ENCODE results near the gene KCNQ2. TPM values are rescaled to one million over a fixed set of nuclear protein-coding genes. Genes with fewer than 3 reads are reported as not detected.

Gene KCNQ2
- total RNA-seq (not detected), polyA plus RNA-seq (not detected)

DNA sequence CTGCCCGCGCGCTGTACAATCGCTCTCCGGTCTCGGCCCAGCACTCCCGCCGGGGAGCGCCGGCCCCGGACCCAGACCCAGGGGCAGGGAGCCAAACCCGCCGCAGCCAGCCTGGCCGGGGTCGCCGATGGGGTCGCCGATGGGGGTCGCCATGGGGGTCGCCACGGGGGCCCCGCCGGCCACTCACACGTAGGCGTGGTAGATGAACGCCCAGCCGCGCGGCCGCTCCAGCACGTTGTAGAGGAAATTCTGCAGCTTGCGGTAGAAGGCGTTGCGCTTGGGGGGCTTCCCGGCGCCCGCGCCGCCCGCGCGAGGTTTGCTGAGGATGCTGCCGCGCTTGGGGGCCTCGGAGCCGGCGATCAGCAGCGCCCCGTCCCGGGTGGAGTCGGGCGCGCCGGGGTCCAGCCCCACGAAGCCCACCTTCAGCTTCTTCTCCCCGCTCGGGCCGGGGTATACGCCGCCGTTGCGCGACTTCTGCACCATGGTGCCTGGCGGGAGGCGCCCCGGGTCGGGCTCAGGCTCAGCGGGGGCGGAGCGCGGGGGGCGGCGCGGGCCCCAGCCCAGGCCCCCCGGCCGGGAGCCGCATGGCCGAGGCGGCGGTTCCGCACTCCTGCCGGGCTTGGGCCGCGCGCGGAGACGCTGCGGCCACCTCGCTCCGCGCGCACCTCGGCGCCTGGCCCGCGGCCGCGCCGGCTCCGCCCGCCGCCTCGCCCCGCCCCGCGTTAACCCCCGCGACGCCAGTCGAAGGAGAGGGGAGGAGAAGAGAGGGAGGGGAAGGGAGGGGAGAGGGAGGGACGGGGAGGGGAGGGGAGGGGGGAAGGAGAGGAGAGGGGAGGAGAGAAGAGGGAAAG, at the start of gene KCNQ2:
TSS of gene KCNQ2 (minus strand) at position 675 of the 851 bp plus-strand sequence. CDS start at position 483, 192 bp downstream.
- Histone ChIP-seq H3K4me3 (ENCODE audit: low read depth in 1 of 3, low read length in 3 of 3) (peak within 1 kb of the TSS in 1 of 3 donors; percentile 20), H3K36me3 (ENCODE audit: control insufficient read depth in 4 of 4, insufficient read depth in 3 of 4, low read depth in 1 of 4, low read length in 3 of 4) (no peaks in the 10 kb centered on the region), H3K4me1 (ENCODE audit: control insufficient read depth in 4 of 4, insufficient read depth in 4 of 4, low read length in 3 of 4) (peaks cover 0 to 6% (median 2%) of the 10 kb centered on the region in 4 donors), H3K27ac (ENCODE audit: low read depth in 1 of 2, low read length in 2 of 2) (no peak within 1 kb of the TSS), H3K9ac (ENCODE audit: low read depth in 1 of 2, low read length in 2 of 2) (no peak within 1 kb of the TSS), H3K27me3 (ENCODE audit: control insufficient read depth in 4 of 4, insufficient read depth in 4 of 4, low read length in 3 of 4) (peaks cover 3 to 23% (median 10%) of the 10 kb centered on the region in 4 donors), H3K9me3 (ENCODE audit: control insufficient read depth in 4 of 4, low read length in 3 of 4) (no peaks in the 10 kb centered on the region)
- DNase-seq (ENCODE audit: low spot score) = no peak
- 2% methylated on average over 111 of the region's 111 CpGs for WGBS
- TF ChIP-seq FOXA2 (IDR thresholded peaks at IDR 0.05) = no peak
- TF ChIP-seq RXRA (IDR thresholded peaks at IDR 0.05) = no peak
- no peak for TF ChIP-seq TAF1 (conservative IDR thresholded peaks at IDR 0.05)

DNA sequence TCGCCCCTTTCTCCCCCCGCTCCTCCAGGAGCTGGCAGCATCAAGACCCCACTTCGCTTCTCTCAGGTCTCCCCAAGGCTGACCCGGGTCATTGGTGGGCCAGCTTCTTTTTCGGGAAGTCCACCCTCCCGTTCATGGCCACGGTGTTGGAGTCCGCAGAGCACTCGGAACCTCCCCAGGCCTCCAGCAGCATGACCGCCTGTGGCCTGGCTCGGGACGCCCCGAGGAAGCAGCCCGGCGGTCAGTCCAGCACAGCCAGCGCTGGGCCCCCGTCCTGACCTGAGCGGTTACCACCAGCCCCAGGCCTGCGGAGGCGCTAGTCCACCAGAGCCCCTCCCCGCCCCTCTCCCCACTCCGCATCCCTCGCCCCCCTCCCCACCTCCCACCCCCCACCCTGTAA, 49.1 kb upstream of the KCNQ2 start:
- Histone ChIP-seq H3K36me3 (ENCODE audit: control insufficient read depth in 4 of 4, insufficient read depth in 3 of 4, low read depth in 1 of 4, low read length in 3 of 4) (no peaks in the 10 kb centered on the region), H3K4me3 (ENCODE audit: low read depth in 1 of 3, low read length in 3 of 3) (peak overlapping the region in 2 of 3 donors; percentile 48 to 92), H3K9me3 (ENCODE audit: control insufficient read depth in 4 of 4, low read length in 3 of 4) (no peaks in the 10 kb centered on the region), H3K27ac (ENCODE audit: low read depth in 1 of 2, low read length in 2 of 2) (no peak overlapping the region), H3K4me1 (ENCODE audit: control insufficient read depth in 4 of 4, insufficient read depth in 4 of 4, low read length in 3 of 4) (peaks cover 2 to 19% (median 6%) of the 10 kb centered on the region in 4 donors), H3K9ac (ENCODE audit: low read depth in 1 of 2, low read length in 2 of 2) (no peak overlapping the region), H3K27me3 (ENCODE audit: control insufficient read depth in 4 of 4, insufficient read depth in 4 of 4, low read length in 3 of 4) (no peaks in the 10 kb centered on the region)
- DNase-seq (ENCODE audit: low spot score) = no peak
- WGBS = 78% methylated on average over 23 of the region's 23 CpGs
- TF ChIP-seq EGR1 (IDR thresholded peaks at IDR 0.05; ENCODE audit: low read depth in 2 of 2) (no peak), FOXA2 (IDR thresholded peaks at IDR 0.05) (no peak)

DNA sequence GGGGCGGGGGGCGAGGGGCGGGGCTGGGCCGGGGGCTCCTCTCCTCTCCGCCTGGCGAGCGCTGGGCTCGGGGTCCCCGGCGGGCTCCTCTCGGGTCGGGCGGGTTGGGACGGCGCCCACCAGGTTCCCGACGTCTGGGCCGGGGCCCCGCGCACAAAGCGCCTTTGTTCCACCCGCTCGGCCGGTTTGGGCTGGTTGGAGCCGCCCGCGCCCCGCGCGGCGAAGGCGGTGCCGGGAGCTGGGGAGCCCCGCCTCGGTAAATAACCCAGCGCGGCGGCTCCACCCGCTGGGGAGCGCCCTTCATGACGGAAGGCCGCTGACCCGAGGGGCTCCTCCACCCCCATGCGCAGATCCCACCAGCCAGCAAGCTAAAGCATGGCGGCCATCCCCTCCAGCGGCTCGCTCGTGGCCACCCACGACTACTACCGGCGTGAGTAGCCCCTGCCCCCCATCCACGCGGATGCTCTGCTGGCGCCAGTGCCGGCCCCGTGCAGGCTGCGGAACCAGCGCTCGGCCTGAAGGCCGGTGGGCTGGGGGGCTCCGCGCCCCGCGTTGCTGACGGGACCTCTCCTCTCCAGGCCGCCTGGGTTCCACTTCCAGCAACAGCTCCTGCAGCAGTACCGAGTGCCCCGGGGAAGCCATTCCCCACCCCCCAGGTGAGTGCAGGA, 48.6 kb upstream of the KCNQ2 start:
- H3K9me3 ChIP-seq (ENCODE audit: control insufficient read depth in 4 of 4, low read length in 3 of 4) = no peaks in the 10 kb centered on the region
- H3K27me3 ChIP-seq (ENCODE audit: control insufficient read depth in 4 of 4, insufficient read depth in 4 of 4, low read length in 3 of 4) = no peaks in the 10 kb centered on the region
- H3K4me1 ChIP-seq (ENCODE audit: control insufficient read depth in 4 of 4, insufficient read depth in 4 of 4, low read length in 3 of 4) = peaks cover 2 to 19% (median 6%) of the 10 kb centered on the region in 4 donors
- 11% methylated on average over 68 of the region's 68 CpGs for WGBS
- TF ChIP-seq RXRA (IDR thresholded peaks at IDR 0.05) (no peak), FOXA1 (IDR thresholded peaks at IDR 0.05) (no peak), TAF1 (conservative IDR thresholded peaks at IDR 0.05) (no peak), YY1 (IDR thresholded peaks at IDR 0.05) (no peak), FOXA2 (IDR thresholded peaks at IDR 0.05) (peak; percentile 48), GABPA (IDR thresholded peaks at IDR 0.05 in 1 of 2, conservative IDR thresholded peaks at IDR 0.05 in 1 of 2) (no peak)
- TF ChIP-seq, protein P1, sequence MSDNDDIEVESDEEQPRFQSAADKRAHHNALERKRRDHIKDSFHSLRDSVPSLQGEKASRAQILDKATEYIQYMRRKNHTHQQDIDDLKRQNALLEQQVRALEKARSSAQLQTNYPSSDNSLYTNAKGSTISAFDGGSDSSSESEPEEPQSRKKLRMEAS (IDR thresholded peaks at IDR 0.05) = no peak
- TF ChIP-seq, protein P2, sequence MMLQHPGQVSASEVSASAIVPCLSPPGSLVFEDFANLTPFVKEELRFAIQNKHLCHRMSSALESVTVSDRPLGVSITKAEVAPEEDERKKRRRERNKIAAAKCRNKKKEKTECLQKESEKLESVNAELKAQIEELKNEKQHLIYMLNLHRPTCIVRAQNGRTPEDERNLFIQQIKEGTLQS (IDR thresholded peaks at IDR 0.05) = no peak
- TF ChIP-seq, protein P3, sequence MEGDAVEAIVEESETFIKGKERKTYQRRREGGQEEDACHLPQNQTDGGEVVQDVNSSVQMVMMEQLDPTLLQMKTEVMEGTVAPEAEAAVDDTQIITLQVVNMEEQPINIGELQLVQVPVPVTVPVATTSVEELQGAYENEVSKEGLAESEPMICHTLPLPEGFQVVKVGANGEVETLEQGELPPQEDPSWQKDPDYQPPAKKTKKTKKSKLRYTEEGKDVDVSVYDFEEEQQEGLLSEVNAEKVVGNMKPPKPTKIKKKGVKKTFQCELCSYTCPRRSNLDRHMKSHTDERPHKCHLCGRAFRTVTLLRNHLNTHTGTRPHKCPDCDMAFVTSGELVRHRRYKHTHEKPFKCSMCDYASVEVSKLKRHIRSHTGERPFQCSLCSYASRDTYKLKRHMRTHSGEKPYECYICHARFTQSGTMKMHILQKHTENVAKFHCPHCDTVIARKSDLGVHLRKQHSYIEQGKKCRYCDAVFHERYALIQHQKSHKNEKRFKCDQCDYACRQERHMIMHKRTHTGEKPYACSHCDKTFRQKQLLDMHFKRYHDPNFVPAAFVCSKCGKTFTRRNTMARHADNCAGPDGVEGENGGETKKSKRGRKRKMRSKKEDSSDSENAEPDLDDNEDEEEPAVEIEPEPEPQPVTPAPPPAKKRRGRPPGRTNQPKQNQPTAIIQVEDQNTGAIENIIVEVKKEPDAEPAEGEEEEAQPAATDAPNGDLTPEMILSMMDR (IDR thresholded peaks at IDR 0.05; ENCODE audit: low read depth, low read length, missing input control) = no peak
- peak overlapping the region; percentile 48 to 92 (median 63) for H3K4me3 ChIP-seq (ENCODE audit: low read depth in 1 of 3, low read length in 3 of 3)
- H3K9ac ChIP-seq (ENCODE audit: low read depth in 1 of 2, low read length in 2 of 2) = peak overlapping the region in 1 of 2 donors; percentile 16
- DNase-seq (ENCODE audit: low spot score) = peak; percentile 75
- H3K36me3 ChIP-seq (ENCODE audit: control insufficient read depth in 4 of 4, insufficient read depth in 3 of 4, low read depth in 1 of 4, low read length in 3 of 4) = no peaks in the 10 kb centered on the region
- peak overlapping the region in 1 of 2 donors; percentile 78 for H3K27ac ChIP-seq (ENCODE audit: low read depth in 1 of 2, low read length in 2 of 2)
